NCI-H1105 treated with DMSO at 0.1 percent for 48 hours (cell line): ENCODE results near the gene IGFBP7.

Experiments used
- DNase-seq: peaks from one replicate; lab custom pipeline; 2025; lab: John Stamatoyannopoulos, UW

Gene IGFBP7, protein sequence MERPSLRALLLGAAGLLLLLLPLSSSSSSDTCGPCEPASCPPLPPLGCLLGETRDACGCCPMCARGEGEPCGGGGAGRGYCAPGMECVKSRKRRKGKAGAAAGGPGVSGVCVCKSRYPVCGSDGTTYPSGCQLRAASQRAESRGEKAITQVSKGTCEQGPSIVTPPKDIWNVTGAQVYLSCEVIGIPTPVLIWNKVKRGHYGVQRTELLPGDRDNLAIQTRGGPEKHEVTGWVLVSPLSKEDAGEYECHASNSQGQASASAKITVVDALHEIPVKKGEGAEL

DNA sequence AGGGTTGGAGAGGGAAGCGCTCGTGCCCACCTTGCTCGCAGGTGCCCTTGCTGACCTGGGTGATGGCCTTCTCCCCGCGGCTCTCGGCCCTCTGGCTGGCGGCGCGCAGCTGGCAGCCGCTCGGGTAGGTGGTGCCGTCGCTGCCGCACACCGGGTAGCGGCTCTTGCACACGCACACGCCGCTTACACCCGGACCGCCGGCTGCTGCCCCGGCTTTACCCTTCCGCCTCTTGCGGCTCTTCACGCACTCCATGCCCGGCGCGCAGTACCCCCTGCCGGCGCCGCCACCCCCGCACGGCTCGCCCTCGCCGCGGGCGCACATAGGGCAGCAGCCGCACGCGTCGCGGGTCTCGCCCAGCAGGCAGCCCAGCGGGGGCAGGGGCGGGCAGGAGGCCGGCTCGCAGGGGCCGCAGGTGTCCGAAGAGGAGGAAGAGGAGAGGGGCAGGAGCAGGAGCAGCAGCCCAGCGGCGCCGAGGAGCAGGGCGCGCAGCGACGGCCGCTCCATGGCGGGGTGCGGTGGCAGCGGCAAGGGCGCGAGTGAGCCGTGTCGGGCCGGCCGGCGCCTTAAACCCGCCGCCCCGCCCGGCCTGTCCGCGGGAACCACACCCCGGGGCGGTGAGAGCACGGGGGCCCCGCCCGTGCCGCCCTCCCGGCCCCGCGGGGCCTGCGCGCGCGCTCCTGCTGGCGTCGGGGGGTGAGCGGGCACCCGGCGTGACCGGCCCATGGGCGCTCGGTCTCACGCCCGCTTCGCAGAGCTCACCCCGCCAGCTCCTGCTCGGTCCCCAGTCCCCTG is at the start of gene IGFBP7:
Gene IGFBP7, minus strand, starts transcription at position 539 of the 793 bp plus-strand sequence. Its CDS starts 34 bp downstream, at position 505.
- no peak for DNase-seq

DNA sequence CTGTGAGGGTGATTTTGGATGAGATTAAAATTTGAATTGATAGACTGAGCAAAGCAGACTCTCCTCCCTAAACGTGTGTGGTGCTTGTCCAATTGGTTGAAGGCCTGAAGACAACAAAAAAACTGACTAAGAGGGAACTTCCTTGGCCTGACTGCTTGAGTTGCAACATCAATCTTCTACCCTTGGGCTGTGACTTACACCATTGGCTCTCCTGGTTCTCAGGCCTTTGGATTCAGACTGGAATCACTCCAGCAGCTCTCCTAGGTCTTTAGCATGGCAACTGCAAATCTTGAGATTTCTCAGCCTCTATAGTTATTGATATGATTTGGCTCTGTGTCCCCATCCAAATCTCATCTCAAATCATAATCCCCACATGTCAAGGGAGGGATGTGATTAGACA is 49.7 kb upstream of the IGFBP7 start:
- no peak for DNase-seq

DNA sequence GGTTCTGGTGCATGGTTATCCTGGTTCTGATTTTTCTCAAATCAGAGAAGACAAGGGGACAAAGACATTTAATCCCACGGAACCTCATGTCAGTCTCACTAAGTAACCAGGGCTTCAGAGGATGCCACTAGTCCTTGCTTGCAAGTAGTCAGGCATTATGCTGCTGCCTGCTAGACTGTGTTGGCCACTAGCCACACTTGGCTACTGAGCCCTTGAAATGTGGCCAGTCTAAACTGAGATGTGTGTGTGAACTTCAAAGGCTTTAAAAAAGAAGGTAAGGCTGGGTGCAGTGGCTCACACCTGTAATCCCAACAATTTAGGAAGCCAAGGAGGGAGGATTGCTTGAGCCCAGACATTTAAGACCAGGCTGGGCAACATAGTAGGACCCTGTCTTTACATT is 48.6 kb upstream of the IGFBP7 start:
- DNase-seq = no peak

DNA sequence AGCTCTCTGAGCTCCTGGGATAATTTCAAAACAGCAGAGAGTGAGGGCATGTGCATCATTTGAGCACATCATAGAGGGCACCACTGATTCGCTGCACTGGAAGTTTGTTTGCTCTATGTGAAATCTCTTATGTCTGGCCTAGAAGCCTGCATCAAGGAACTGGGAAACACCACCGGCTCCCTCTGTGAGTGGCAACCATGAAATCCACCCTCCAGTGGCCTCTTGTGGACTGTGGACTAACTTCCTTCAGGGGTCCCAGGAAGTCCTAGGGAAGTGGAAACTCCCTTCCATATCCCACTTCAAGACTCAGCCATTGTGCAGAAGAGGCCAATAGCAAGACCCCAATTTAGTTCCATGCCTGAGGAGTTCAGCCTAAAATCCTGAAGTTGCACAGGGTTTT is 48.0 kb upstream of the IGFBP7 start:
- DNase-seq = no peak

DNA sequence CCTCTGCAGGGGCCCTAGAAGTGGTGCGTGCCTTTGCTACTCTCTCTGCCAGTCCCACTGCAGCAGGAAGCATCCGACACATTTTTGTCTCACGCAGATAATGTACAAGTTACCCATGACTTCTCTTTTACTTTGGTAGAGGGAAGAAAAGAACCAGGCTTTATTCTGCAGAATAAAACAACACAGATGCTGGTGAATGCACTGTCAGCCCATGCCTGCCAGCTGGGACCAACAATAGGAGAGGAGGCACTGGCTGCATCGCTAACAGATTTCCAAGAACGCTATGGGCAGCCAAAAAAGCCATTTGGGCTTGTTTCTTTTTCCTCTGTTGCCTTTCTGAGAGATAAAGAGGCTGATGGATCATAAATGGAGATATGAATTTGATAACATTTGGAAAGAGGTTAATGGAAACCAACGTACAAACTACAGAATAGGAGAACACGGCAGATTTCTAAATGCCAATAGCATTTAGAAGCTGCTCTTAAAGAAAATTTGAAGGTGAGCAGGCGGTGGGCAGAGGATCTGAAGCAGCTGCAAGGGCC is 47.5 kb upstream of the IGFBP7 start:
- DNase-seq = no peak

DNA sequence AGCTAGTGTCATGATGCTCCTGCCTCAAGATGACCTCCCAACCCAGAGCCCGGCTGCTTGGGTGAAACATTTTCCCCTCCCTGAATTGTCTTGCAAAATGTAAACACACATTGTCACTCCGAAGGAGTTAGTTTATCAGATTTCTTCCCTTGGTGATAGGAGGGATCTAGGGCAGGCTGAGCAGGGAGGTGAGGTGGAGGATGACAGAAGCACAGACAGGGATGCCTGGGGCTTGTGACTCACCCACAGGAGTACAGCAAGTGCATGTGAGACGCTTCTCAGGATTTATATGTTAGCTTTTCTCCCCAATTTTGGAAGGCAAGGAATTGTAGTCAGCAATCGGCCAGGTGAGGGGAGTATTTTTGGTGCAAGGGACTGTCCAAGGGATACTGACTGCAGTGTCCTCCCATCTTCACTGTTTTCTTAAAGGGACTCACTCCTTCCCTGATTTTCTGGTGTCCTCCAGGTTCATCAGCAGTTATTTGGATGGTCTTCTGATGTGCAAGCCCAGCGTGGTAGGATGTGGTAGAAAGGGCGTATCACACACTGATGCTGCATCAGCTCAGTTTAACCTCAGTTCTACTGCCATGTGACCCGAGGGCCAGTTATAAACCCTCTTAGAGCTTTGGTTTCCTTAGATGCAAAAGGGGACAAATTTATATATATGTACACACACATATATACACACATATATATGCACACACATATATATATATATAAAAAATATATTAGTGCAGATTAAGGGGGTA is 46.2 kb upstream of the IGFBP7 start:
- DNase-seq = no peak

DNA sequence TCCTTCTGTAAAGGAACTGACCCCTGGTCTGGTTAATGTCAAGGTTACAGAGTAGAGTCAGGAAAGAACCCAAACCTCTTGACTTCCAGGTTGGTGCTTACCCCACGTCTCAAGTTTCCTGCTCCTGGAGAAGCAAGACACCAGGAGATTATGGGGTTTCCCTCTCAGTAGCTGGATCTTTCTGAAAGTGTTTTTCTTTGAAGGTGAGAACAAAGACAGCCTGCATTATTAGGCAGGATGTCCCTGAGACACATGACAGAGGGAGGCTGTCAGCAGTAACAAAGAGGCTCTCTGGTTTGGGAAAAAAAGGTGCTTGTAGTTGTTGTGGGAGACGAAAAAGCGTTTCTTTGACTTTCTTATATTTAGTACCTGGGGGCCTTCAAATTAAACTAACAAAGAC is 44.7 kb upstream of the IGFBP7 start:
- DNase-seq = no peak

DNA sequence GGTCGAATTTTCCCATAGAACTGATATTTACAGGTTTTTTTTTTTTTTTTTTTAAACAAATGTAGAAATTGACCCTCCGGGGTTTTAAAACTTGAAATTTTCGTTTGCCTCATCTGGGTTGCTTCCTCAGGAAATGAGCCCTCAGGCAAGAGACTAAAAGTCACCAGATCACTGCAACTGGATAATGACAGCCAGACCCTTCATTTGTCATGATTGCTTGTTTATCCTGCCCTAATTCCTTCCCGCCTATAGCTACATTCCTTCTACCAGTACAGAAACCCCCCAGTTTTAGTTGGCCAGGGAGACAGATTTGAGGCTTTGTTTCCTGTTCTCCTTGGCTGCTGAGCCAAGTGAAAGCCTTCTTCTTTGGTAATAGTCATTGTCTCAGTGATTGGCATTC is 44.0 kb upstream of the IGFBP7 start:
- DNase-seq = no peak

DNA sequence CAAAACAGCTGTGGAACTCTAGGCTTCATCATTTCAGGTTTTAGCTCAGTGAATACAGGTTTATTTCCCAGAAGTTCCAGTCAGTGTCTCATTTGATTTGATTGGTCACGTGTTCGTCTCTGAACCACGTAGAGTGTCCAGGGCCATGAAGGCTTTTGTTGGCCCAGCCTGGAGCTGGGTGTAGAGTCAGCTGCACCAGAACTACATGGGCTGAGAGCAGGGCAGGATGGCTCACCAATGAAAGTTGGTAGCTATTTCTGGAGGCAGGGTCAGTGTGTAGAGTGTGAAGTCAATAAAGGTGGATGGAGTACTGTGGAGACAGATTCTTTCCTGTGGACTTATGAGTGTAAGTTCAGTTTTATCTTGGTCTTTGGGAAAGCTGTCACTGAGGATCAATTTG is 43.0 kb upstream of the IGFBP7 start:
- DNase-seq = no peak

DNA sequence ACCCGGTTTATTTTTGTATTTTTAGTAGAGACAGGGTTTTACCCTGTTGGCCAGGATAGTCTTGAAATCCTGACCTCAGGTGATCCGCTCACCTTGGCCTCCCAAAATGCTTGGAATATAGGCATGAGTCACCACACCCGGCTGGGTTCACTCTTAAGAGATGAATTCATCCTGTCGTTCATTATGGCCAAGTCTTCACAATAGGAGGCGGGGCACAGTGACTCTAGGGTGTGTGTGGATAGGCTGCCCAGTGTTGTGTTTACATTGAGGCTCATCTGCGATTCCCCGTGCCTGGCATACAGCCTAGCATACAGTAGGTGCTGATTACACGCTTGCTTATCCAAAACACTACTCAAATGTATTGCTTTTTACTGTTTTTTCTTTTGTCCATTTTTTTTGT is 41.3 kb upstream of the IGFBP7 start:
- no peak for DNase-seq

DNA sequence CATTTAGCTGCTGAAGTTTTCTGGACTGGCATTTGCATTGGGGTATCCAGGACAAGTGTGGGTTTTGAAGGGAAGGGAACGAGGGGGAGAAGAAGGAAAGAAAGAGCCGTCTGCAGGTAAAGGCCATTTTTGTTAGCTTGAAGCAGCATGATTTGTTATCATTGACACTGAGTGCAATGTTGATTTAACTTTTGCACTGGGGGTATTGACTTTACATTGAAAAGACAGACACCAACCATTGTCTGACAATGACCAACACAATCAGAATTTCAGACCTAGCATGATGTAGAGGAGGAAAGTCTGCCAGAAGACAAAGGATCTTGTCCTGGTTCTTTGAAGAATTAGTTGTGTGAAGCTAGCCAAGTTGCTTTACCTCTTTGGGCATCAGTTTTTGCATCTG is 39.6 kb upstream of the IGFBP7 start:
- no peak for DNase-seq

DNA sequence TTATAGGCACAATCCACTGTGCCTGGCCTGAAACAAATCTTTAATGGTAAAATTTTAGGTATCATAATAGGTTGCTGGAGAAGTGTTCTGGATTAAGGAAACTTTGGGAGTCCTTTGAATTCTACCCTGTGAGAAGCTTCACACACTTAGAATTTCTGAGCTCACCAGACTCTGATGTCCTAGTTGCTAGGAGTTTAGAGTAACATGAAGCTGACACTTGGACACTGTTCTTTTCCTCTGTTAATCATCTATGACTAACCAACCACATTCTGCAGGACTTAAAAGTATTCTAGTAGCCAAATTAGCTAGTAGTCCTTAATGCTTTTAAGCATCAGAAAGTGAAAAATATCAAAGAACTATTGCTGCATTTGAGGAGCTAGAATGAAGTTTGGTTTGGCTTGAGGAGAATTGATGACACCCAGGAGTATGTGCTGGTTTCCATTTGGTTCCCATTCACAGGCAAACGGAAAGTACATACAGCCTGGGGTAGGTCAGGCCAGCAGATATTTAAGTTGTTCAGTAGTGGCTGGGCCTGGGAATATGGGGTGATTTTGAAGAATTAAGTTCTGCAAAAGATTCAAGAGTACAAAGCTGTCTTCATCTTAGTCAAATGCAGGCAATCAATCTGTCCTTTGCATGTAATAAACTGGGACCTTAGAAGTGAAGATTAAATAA is 38.8 kb upstream of the IGFBP7 start:
- DNase-seq = no peak

DNA sequence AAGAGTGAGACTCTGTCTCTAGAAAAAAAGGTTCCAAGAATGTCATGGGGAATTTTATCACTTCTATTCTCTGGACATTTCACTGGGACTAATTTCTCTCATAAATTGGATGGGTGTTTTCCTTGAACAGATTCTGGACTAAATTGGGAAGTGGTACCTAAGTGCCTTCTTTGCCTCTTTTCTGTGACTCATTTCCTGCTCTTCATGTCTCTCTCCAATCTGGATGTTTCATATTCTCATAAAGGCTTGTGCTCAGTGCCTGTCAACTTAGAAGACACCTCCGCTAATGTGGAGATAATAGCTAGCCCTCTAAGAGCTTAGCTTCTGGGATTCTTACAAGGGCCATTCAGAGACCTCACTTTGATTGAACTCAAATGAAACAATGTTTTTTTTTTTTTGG is 38.0 kb upstream of the IGFBP7 start:
- DNase-seq = no peak

DNA sequence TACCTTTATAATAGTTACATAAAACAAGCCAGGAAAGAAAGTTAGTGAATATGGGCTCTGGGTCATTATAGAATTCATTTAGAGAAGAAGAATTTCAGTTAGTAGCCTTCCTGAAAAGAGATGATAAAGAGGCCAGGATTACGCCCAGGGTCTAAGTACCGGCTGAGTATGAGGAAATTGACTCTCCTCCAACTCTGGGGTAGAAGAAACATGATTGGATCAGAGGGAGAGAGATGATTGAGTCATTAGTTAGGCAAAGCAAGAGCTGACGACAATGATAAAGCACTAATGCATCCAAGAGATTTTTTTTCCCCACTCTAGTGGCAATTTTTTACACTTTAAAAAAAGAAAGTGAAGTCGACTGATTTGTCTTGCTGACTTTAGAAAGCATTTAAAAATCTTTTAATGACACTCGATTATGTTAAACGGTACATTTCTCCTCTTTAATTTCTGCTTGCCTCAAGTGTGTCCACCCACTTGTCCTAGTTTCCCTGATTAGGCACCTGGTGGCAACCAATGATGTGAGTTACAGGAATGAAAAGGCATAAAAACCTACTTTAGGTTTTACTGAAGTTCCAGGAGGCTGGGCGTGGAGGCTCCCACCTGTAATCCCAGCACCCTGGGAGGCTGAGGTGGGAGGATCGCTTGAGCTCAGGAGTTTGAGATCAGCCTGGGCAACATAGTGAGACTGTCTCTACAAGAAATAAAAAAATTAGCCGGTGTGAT is 37.3 kb upstream of the IGFBP7 start:
- DNase-seq = no peak

DNA sequence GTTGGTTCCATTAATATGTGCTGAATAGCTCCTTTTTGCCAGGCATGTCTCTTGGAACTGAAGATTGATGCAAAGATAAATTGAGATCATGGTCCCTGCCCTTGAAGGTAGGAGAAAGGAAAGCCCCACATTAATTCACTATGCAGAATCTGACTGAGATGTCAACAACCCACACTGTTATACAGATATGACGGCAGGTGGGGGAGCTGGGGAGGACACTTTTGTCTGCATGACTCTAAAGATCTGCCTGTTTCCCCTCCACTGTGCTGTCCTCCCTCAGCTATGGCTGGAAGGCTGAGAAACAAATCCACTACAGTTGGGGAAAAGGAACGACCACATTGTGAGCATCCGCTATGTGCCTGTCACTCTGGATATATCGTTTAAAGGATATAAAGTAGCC is 36.3 kb upstream of the IGFBP7 start:
- DNase-seq = no peak

DNA sequence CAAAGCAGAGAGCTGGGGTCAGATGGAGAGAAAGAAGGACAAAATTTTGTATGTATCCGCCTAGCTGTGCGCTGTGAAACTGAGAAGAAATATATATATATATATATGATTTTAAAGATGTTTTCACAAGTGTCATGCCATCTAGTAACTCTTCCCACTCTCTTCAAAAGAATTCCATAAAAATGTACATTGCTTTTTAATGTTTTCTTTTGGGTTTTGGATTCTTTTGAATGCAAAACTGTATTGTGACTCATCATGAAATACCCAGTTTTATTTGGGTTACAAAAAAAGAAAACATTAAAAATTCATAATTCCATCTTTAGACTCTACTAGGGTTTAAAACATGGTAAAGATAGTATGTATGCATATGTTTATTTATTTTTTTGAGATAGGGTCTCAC is 34.3 kb upstream of the IGFBP7 start:
- no peak for DNase-seq

DNA sequence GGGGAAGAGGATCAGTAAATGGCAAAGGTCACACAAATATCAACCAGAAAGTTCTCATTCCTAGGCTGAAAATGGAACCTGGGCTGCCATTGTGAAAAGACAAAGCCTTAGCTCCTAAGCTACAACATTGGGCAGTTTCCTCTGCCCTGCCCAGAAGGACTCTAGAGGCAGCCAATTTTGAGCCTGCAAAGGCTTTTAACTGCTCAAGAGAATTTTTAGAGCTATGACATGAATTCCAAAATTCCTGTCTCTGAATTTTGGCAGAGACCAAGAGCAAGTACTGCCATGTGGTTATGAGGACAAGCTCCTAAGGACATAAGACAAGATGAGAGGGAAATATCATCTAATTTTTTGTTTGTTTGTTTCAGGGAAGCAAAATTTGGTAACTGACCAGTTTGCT is 29.6 kb upstream of the IGFBP7 start:
- no peak for DNase-seq

DNA sequence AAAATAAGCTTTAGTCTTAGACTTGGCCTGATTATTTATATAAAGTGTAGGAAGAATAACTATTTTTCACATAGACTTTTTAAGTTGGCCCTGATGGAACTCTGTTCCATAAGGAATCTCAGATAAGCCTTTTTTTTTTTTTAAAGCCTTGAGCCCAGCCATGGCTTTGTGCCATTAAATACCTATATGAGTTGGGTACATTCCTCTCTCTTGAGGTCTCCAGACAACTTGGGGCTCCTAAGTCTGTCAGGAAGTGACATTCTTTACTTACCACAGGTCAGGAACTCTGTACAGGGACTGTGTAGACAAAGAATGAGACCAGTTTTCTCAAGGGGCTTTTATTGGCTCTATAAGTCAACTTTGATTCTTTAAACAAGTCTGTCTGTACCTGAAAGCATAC is 27.1 kb upstream of the IGFBP7 start:
- no peak for DNase-seq

DNA sequence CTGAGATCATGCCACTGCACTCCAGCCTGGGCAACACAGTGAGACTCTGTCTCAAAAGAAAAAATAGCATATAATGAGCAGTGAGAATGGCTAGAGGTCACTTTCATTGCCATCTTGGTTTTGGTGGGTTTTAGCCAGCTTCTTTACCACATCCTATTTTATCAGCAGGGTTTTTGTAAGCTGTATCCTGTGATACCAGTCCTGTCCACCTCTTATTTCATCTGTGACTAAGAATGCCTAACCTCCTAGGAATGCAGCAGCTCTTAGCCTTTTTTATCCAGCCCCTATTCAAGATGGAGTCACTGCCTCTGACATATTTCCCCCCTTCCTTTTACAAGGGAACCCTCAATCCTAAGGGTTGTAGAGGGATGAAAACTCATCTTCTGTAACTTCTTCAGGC is 26.1 kb upstream of the IGFBP7 start:
- no peak for DNase-seq

DNA sequence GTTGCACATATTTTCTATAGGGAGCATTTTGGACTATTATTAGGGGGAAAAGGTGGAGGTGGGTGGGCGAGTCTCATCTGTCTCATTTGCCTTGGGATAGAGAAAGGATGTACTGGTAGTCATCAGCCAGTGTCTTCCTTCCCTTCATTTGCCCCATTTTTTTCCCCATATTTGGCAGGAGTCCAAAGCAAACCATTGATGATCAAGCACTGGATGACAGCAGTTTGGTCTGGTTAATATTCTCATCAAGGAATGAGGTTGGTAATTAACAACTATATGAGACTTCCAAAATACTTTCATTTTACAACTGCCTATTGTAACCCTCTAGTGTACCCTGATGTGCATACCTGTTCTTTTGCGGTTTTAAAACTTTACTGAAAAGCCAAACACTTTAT is 22.6 kb upstream of the IGFBP7 start:
- DNase-seq = no peak
